NOMO-1 treated with dmso at 0.1 percent for 144 hours (cell line): ENCODE data around the gene ACADL.

Experiments used
- DNase-seq: peaks from one replicate; lab custom pipeline; 2025; ENCODE audit not compliant: unreplicated experiment; lab: John Stamatoyannopoulos, UW

The ACADL gene

DNA sequence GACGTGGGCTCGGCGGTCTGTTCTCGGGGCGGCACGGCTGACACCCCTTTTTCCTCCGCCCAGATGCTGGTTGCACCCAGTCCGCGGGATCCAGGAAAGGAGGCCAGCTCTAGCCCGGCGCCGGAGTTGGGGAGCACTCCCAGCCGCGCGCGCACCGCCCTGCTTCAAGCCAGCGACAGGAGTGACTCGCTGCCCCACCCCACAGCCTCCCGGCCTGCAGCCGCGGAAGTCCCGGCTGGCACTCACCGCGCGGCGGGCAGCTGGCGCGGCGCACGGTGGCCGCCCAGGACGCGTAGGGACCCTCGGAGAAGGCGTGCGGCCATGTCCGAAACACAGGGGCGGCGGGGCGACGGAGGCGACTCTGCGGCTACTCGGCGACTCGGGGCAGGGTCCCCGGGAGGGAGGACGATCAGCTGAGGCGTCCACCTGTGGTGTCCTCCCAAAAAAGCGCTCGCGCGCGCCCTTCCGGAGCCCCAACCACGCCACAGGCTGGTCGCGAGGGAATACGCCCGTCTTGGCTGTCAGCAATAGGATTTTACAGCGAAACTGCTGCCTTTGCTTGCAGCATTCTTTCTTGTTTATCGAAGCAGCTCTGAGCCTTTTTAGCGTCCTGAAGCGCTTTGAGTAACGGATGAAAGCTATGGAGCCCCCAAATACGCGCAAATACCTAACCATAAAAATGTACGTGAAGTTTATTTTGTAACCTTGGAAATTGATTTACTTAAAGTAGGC, at the start of gene ACADL:
TSS of gene ACADL (minus strand) at position 507 of the 732 bp plus-strand sequence. CDS start at position 323, 184 bp downstream.
- DNase-seq, result no peak

DNA sequence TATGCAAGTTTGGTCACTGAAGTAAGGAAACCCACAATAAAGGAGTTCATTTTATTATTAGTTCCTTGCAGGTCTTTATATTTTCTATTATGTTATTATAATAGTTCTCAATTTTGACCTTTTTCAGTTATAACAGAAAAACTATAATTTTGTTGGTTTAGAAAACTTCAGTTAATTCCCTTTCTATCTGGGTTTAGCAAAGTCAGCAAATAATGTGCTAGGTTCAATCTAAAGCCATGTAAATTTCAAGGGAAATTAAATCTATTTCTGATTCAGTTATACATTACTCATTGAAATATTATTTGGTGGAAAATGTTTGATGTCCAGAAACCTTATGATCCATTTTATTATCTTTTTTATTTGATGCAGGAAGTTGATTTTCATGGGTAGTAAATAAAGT, 46.1 kb upstream of the ACADL start:
- no peak for DNase-seq

DNA sequence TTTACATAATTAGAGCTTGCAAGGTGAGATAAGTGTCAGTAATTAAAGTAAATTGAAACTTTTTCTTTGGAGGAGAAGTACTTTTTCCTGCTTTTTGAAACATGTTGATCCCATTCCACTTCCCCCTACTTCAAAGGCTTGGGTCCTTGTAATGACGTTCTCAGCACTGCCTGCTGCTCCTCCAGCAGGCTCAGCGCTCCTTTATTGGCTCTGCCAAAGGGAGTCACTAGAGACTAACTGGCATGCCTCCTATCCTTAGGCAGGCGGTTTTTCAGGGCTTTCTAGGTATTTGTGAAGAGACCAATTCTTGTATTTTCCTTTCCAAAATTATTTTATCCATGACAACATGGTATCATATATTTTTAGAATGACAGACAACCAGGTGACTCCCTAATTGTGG, 43.9 kb upstream of the ACADL start:
- no peak for DNase-seq

DNA sequence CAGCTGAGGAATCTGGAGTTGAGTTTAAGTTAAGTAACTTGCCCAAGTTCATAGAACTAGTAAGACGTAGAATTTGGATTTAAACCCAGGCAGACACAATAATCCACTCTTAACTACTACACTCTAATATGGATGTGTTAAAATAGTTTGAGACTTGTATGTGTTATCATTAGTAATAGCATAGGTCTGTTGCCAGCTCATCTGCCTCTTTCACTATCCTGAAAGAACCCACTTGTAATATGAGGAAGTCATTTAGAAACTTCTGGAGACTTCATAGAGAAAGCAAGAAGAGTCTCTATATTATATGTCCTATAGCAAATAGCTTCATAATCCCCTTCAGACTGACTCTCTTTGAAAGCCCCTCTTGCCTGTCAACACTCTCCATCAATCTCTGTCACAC, 43.0 kb upstream of the ACADL start:
- DNase-seq, result no peak

DNA sequence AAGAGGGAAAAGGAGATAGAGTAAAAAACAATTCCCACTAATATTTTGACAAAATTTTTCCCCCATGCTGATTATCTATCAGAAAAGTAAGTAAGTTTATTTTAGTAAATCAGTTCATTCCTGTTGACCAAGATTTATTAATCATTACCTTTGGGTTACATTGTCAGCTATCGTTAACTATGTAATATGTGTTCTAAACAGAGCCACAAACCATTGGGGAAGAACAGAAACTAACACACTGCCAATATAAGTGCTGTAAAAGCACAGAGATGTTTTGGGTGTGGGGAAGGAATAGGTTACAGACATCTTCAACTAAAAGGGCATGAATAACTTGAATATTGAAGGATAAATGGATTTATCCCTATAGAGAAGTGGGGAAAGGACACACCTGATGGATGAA, 42.5 kb upstream of the ACADL start:
- DNase-seq, result no peak

DNA sequence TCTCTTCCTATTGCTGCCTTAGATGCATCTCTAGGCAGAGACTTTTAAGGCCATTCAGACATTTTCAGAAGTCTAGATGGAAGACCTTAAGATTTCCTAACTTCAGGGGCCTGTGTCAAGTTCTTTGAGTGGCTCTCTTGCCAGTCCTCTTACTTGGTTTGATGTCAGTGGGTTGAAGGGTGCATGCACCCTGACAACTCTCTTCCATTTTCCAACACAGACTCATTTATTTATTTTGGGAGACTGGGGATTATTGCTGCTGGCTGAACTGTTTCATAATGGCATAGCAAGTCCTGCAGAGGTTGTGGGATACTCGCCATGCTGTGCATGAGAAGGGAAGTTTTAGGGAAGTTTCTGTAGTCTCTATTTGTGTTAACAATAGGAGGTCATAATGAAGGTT, 39.0 kb upstream of the ACADL start:
- DNase-seq, result no peak

DNA sequence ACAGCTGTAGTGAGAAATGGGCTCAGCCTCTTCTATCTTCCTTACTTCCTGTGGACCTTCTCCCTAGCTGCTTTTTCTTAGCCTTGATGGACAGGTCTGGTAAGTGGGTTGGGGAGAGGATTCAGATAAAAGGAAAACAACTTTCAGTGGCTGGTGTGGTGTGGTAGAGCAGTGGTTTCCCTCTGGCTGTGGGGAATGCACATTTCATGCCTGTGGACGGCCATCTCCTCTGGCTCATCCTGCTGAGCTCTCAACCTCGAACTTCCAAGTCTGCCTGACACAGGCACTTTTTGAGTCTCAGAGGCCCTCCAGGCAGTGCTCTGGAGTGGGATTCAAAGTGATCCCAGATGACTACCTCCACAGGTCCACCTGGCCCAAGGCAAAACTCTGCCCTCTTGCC, 38.6 kb upstream of the ACADL start:
- DNase-seq, result no peak

DNA sequence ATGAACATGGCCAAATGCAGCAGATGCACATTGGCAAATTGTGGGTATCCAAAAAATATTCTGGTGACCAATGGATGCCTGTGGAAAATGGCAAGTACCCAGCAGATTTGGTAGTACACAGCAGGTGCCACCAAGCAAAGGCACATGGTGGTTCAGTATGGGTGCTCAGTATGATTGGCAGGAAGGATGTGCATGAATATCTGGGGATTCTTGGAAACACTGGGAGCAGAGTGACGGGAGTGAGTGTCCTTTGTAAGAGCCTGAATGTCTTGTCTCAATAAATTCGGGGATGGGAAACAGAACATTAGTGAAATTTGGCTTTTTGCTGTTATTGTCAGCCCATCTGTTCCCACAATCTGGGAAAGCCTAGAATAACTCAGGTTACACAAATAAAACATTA, 36.8 kb upstream of the ACADL start:
- DNase-seq, result no peak

DNA sequence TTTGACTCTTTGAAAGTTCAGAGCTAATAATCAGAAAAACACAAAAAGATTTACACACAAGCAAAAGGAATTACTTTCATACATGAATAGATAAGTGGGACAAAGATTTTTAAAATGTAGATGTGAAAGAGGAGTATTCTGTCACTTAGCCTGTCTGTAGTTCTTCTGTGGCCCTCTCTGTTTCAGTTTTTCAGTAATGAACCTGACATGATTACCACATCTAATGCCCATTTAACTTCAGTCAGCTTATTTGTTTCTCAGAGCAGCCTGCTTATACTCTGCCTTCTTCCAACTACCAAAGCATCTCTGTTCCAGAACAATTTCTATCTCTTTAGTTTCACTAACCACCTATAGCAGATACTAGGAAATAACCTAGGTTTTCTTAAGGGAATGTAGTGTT, 34.4 kb upstream of the ACADL start:
- DNase-seq, result no peak

DNA sequence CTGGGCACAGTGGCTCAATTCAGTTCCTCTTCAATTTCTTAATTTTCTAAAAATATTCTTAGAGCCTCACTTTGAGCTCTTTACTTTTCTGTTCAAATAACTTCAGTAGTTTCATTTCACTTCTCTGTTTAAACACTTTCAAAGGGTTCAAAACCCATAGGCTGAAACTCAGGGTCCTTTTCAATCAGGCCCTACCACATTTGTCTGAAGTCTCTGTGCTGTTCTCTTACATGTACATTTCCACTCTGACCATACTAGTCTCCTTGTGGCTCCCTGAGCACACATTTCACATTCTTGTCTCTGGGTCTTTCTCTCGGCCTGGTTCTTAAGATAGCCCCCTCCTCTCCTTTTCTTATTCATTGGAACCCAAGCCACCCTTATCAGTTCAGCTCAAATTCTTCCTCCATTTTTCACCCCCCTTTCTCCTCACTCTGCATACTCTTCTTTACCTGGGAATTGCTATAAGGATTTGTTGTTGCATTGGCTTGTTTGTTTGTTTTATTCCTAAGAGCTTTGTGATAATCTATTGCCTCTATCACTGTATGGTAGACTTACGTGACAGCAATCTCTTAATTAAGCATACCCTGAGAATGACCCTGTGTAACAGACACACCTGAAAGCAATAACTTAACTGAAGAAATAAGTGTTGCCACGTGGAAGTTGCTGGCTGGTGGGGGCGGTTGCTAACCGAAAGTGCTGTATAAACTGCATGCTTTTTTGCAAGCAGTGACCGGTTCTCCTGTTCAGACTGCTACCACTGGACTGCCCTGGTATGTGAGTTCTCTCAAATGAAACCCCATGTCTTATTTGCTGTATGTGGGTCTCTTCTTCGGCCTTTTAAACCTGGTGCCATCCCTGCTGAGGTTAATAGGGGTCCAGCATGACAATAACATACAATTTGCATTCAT, 27.7 kb upstream of the ACADL start:
- no peak for DNase-seq

DNA sequence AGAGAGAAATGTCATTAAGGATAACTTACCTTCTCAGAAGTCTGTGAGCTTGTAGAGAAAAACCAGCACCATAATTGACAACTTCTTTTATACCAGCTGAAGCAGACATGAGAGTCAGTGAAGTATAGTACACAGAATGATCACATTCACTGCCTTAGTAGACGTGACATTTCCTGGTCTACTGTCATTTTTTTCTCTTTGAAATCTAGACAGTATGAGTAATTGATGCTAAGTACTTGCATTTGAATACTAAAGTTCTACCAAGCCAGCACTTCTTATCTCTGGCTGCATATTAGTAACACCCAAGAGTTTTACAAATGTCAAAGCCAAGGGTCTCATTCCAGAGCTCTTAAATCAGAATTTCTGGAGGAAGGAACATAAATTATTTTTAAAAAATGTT, 25.4 kb upstream of the ACADL start:
- no peak for DNase-seq

DNA sequence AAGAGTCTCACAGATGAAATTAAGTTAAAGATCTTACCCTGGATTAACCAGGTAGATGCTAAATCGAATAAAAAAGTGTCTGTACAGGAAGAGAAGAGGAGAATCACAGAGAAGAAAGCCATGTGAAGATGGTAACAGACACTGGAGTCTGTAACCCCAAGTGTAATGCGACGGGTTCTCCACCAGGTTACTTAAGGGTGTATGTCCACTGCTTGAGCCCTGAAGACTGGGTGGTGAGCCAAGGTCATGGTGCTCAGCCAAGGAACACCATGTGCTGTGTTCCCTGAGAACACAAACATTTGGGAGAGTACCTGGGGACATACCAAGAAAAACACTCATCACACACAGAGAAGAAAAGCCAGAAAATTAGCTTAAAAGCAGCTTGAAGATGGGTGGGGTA, 8.2 kb upstream of the ACADL start:
- DNase-seq, result no peak

DNA sequence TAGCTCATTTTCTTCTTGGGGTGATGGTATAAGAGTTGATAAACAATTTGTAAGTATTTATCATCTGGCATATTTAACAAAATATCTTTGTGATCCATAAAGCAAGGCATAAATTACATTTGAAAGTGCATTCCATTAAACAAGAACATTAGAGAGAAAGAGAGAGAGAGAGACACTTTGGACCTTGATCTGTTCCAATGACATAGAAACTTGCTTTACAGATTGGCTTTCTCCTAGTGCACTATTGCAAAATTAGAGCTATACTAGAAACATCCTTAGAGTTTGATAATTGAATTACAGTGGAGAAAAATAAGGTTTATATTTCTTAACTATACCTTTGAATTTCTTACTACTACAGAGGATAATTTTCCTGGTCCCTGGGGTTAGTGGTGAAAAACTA, 5.7 kb upstream of the ACADL start:
- no peak for DNase-seq

DNA sequence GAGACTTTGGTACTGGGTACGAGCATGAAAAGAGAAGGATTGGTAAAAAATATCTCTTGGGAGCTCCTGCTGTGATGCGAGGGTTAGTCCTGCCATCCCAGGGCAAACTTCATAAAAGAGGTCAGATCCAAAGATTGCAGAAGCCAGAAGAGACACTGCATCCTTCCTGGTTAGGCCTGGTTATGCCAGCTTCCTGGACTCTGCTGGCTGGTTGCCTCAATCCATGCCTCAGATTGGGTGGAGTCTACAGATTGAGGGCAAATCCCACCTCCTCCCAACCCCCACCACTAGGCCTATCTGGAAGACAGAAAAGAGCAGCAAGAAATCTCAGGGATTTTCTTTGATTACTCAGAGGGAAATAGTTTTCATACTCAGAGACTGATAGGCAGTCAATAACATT, 5.3 kb upstream of the ACADL start:
- DNase-seq, result no peak

DNA sequence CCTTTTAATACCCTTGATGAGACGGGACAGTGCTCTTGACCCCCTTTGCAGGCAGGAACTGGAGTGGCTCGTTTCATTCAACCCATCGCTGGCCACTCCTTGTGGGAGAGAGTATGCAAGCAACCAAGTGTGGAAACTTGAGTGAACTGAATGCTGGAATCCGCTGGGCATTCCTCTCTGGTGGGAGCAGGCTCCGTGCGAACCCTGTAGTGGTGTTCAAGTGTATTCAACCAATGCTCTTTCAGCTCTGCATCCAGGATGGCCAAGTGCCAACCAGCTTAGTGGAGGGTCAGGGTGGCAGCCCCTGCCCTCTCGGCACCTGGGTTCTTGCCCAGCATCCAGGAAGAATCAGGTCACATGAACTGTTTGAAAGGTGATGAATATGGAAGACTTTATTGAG, 3.3 kb upstream of the ACADL start:
- DNase-seq, result no peak

DNA sequence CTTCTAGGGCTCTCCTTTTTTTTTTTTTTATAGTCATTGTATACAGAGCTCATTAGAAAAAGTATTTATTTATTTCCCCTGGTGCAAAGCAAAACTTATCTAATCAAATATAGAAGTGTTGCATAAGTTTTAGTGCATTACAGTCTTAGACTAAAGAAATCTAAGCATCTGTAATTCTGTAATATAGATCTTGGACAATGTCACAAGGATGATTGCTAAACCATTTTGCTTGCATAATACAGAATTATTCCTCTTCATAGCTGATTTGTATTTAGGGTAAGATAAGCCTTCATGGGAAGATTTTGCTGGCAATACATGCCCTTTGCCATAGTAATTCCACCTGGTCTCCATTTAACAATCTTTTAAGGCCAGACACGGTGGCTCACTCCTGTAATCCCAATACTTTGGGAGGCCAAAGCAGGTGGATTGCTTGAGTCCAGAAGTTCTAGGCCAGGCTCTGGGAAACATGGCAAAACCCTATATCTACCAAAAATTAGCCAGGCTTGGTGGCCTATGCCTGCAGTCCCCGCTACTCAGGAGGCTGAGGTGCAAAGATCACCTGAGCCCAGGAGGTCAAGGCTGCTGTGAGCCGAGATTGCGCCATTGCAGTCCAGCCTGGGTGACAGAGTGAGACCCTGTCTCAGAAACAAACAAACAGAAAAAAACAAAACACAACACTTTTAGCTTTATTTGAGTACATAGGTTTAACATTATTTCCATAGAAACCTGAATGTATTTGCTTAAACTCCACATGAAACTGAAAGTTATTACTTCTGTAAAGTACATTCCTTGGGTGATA, 2.2 kb upstream of the ACADL start:
- no peak for DNase-seq

DNA sequence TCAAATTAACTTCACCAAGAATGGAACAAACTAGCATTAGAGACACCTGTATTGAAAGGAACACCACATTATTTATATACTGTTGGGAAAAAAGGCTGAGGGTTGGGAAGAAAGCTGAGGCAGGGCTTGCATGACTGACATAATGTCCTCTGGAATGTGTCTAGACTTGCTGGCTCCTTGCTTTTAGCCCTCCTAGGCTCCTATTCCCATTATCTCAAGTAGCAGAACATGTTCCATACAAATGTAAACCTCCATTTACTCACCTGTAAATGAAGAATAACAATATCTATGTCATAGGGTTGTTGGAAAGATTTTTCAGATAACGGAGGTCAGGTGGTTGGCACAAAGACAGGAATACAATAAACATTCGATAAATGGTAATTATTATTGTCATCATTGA, 976 bp upstream of the ACADL start:
- no peak for DNase-seq

DNA sequence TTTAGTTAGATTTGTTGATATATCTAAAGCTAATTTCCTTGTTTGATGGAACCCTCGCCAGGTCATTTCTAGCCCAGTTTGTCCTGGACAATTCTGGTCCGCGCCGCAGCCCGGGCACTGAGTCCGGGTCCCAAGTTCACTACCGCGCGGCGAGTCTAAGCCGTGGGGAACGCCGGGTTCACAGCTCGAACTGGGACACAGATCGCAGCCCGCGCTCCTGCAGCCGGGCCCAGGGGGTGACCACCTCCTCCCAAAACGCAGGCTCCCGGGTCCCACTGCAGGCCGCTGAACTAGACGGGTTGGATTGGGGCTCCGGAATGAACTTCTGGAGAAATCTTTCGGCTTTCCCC, 681 bp downstream of the ACADL start:
- DNase-seq, result no peak

DNA sequence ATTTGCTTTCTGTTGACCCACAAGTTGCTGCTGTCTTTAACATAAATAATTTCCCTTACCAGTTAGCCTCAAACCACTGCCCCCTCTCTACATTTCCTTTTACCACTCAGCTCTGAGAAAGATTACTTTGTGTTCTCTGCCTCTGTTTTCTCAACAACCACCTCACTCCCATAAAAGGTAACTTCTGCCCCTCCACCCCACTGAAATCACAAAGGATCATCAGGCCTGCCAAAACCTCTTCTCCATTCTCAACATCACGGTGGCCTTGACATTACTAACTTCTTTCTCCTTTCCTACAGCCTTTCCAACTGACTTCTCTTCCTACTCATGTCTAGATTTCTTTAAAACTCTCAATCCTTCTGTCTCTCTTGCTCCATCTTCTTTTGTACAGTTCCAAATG, 10.1 kb downstream of the ACADL start:
- DNase-seq, result no peak

DNA sequence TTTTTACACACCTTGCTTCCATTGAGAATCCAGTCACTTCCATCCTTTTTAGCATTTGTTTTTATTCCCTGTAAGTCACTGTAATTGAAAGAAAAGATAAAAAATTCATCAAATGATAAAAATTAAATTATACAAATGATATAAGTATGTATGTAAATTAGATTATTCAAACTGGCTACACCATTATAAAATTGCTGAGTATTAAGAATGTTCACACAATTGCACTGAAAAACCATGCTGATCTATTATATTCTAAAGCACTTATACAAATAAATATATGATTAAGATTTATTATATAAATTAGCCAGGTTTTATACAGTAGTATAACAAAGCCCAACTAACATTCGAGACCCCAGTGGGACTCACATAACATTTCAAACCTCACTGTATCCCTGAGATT, 15.1 kb downstream of the ACADL start:
- DNase-seq, result no peak

DNA sequence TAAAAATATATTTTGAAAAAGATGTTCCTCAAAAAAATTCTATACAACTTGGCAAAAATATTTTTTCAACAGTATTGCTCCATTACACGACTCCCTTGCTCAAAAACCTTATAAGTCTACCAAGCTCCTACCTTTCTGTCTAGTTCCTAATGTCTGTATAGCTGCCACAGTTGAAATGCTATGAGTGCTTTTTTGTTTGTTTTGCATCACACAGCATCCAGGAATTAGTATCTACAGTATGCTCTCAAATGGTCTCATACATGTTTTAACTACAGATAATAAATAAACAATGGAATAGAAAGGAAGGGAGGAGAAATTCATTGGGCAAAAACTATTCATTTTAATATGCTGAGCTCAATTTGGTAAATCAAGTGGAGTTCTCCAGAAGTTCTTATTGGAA, 17.3 kb downstream of the ACADL start:
- no peak for DNase-seq

DNA sequence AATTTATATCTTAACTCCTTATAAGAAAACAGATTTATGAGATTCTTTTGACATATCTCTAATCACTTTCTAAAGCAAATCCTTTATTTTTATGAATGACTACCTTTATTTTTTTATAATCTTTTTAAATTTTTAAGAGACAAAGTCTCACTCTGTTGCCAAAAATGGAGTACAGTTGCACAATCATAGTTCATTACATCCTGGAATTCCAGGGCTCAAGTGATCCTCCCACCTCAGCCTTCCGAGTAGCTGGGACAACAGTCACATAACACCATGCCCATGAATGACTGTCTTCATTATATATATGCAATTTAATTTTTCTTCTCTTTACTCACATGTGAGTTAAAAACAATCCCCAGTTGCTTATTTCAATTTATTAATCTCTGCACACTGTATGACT, 21.7 kb downstream of the ACADL start:
- no peak for DNase-seq
